ENCODE data around the gene HDAC9.

Gene HDAC9

GRCh38 chr7:18494406-18494805, 1.1 kb upstream of the HDAC9 start:
- no peak for DNase-seq (ENCODE audit: low read depth in 2 of 2)

- no peak for DNase-seq (ENCODE audit: low read depth in 2 of 2)
Observed at GRCh38 chr7:18494821-18495408, 634 bp upstream of the HDAC9 start.

- DNase-seq (ENCODE audit: low read depth in 2 of 2) = no peak
Observed at GRCh38 chr7:18496341-18496700, 772 bp downstream of the HDAC9 start.

GRCh38 chr7:18497082-18497481, 1.5 kb downstream of the HDAC9 start:
- no peak for DNase-seq (ENCODE audit: low read depth in 2 of 2)

GRCh38 chr7:18497800-18498199, 2.3 kb downstream of the HDAC9 start:
- no peak for DNase-seq (ENCODE audit: low read depth in 2 of 2)

- DNase-seq (ENCODE audit: low read depth in 2 of 2) = no peak
Observed at GRCh38 chr7:18498341-18498740, 2.8 kb downstream of the HDAC9 start.

- DNase-seq (ENCODE audit: low read depth in 2 of 2) = no peak
Observed at GRCh38 chr7:18499407-18500177, 4.0 kb downstream of the HDAC9 start.

GRCh38 chr7:18503126-18503866, 7.7 kb downstream of the HDAC9 start:
- DNase-seq (ENCODE audit: low read depth in 2 of 2) = no peak

DNA sequence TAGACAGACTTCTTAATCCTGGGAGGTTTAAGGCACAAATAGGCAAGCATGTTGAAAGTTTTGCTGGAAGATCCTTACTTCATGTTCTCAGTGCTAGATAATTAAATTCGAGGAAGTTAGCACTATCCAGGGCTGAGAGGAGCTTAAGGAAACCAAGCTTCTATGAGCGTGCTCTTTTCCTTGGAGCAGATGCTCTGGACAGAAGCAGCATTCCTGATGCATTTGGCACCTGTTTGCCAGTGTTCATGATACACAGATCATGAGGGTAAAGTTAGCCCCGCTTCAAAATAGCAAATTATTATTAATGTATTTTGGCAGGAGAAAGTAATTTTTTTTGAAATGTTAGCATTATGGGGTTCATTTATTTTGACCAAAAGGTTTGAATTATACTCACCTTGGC, 9.4 kb downstream of the HDAC9 start:
- no peak for DNase-seq (ENCODE audit: low read depth in 2 of 2)

GRCh38 chr7:18505870-18506460, 10.4 kb downstream of the HDAC9 start:
- no peak for DNase-seq (ENCODE audit: low read depth in 2 of 2)

DNA sequence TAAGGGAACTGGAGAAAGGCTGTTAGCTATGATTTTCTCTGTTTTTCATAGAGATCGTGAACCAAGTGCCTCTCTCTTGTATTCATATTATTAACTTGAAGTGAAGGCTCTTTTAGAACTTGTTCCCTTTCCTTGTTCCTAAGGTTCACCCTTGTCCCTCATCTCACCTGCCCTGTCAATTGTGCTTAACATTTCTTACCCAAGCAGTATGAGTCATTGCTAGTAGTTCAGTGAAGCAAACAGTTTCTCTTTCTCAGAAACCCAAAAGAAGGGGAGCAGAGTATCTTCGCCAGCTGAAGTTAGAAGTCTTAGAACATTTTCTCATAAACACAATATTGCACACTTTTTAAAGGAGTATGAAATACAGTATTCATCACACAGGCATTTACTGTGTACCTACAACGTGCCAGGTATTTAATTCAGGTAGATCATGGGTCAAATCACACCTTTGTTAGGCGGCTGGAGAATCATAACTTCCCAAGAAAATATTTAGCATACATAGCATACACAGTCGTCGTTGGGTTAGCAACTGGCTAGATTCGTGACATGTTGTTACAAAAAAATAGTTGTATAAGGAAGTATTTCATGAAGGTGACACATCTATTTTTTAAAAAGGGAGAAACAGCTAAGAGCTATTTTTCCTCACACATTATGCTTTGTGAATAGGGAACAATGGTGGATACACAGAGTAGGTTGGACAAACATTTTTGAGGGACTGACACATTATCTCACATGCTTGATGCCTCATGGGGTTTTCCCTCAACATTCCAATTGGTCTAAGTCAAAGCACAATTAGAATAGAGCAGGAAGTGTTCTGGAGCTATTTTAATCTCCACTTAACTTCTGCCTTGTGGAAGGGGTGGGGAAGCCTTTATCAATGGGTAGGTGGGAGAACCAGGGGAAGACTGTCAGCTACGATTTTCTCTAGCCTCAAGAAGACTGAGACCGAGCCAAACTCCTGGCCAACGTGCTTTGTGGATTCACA, 13.2 kb downstream of the HDAC9 start:
- no peak for DNase-seq (ENCODE audit: low read depth in 2 of 2)

DNA sequence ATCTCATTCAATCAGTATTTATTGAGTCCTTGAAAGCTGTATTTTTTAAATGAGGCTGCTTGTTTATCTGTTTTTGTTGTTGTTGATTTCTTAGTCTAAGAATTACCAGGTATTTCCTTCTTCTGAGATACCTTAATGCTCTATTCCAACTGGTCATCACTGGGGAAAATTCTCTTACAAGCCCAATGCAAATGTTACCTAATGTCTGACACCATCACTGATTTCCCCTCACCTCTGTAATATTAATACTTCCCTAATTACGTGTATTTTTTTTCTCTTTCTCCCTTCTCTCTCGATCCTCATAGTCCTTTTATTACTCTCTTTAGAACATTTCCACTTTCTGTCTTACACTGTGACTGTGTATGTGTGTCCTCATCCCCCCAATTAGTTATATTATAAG, 13.9 kb downstream of the HDAC9 start:
- DNase-seq (ENCODE audit: low read depth in 2 of 2) = no peak

GRCh38 chr7:18511351-18512140, 16.0 kb downstream of the HDAC9 start:
- no peak for DNase-seq (ENCODE audit: low read depth in 2 of 2)

DNA sequence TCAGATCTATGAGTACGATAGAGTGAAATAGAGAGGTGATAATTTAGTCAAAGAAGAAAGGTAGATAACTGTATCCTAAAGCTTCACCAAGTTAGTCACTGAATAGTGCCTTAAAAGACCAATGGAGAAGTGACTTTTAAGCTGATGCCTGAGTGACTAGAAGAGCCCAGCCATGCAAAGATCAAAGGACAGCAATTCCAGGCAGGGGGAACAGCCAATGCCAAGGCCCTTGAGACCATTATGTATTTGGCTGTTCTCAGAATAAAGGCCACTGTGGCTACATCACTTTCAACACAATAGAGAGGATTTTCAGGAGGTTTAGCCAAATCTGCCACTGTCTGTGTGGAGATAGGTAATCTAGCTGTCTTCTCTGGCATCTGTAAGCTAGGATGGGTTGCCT, 17.8 kb downstream of the HDAC9 start:
- DNase-seq (ENCODE audit: low read depth in 2 of 2) = no peak

DNA sequence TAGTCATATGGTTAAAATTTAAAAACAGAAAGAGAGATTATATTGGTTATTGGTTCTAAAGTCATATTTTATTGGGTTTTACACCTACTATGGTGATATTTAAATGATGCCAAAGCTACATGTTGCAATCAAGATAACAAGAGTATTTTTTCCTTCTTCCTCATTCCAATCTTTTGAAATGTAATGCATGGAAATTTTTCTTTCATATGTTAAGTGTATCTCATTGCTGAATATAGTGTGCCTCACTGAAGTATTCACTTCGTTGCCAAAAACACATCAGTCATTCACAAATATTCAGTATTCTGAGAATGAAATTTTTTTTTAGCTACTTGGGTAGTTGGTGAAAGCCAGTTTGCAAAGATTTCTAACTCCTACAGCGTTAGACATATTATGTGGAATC, 19.5 kb downstream of the HDAC9 start:
- no peak for DNase-seq (ENCODE audit: low read depth in 2 of 2)

GRCh38 chr7:18517646-18518045, 22.1 kb downstream of the HDAC9 start:
- DNase-seq (ENCODE audit: low read depth in 2 of 2) = no peak

- no peak for DNase-seq (ENCODE audit: low read depth in 2 of 2)
Observed at GRCh38 chr7:18518555-18518954, 23.0 kb downstream of the HDAC9 start.

DNA sequence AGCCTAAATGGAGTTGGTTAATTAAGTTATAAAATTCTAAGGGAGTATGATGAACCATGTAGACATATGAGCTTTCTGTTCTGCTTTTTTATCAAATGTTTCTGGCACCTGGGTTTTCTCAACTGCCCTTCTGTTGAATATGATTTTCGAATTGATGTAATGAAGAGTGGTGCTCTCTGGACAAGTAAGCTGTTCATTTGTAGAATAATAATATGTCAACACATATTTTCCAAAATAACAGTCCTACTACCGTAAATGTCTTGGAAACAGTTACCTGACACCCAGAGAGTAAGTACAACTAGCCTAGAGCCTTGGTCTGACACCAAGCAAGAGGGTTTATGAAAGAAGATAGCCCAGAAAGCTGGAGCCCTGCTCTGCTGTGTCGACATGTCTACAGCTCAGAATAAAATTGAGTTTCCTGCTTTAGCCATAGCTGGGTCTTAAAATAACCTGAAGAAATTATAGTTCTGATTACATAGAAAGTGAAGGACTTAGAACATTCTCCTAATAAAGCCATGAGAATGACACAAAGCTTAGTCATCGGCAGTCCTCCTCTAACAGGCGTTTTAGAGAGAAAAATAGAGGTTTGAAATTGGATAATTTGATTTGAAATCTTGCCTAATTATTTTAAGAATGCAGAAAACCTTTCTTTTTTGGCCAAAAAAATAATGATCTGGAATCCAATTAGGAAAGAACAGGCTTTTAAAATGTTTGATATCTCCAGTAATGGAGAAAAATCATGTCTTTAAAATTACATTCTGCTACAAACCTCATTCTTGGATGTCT, 25.1 kb downstream of the HDAC9 start:
- no peak for DNase-seq (ENCODE audit: low read depth in 2 of 2)

DNA sequence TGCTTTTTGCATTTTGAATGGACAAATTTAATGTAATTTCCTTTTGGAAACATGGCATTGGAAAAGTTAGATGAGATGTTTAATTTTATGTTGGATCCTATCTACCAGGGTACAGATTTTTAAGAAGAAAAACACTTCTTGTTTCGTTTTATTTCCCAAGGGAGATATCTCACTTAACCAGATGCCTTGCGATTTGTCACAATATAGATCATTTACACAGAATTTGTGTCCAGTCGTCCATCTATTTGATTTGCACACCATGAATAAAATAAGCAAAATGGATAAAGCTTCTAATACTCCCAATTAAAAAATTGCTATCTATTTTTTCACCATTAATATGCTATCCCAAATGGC, 25.7 kb downstream of the HDAC9 start:
- DNase-seq (ENCODE audit: low read depth in 2 of 2) = no peak

Measured in activated CD4-positive, alpha-beta T cell treated with anti-CD3 and anti-CD28 coated beads for 24 hours (primary cell).